ENCODE results near the gene RNU2-1.
"Not testable (repeated sequence)": the region's sequence is repeated elsewhere in the genome, so short reads cannot be mapped to it uniquely, and the experiment has no call there.

The RNU2-1 gene

DNA sequence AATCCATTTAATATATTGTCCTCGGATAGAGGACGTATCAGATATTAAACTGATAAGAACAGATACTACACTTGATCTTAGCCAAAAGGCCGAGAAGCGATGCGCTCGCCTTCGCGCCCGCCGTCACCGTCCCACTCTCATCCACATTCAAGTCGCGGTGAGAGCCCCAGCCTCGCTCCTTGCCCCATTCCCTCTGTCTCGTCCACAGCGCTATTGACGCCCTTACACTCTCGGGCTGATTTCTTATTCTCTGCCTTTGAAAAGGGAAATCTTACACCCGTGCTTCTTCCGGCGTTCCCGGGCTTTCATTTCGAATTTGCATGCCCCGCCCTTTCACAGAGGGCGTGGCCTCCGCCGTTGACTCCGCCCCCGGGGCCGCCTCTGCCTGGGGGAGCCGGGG lies at the start of gene RNU2-1:
TSS of gene RNU2-1 (minus strand) at position 101 of the 400 bp plus-strand sequence.
- not testable (repeated sequence) for H3K4me3 ChIP-seq (ENCODE audit: low read depth, low read length)

- not testable (repeated sequence) for H3K4me3 ChIP-seq (ENCODE audit: low read depth, low read length)
Observed at GRCh38 chr17:43272914-43273313, 39.1 kb upstream of the RNU2-1 start.

- not testable (repeated sequence) for H3K4me3 ChIP-seq (ENCODE audit: low read depth, low read length)
Observed at GRCh38 chr17:43272483-43272882, 38.7 kb upstream of the RNU2-1 start.

DNA sequence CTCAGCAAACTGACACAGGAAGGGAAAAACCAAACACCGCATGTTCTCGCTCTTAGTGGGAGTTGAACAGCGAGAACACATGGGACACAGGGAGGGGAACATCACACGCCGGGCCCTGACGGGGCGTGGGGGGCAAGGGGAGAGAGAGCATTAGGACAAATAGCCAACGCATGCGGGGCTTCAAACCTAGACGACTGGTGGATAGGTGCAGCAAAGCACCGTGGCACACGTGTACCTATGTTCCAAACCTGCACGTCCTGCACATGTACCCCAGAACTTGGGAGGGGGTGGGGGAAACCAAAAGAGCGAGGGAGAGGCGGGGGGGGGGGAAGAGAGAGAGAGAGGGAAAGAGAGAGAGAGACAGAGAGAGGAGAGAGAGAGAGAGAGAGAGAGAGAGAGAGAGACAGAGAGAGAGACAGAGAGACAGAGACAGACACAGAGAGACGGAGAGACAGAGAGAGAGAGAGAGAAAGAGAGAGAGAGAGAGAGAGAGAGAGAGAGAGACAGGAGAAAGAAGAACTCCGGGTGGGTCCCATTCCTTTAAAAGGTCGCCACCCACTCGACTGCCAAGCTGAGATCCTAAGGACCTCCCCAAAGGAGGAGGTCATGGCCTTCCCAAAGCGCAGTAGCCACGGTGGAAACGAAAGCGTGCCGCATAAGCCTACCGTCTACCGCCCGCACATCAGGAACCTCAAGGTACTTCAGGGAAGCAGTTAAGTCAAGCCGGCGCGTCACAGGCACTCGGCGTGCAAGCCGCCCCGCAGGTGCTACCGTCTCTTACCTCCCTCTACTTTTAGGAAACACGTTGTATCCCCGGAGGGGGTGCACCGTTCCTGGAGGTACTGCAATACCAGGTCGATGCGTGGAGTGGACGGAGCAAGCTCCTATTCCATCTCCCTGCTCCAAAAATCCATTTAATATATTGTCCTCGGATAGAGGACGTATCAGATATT lies 37.1 kb upstream of the RNU2-1 start:
- not testable (repeated sequence) for H3K4me3 ChIP-seq (ENCODE audit: low read depth, low read length)

- H3K4me3 ChIP-seq (ENCODE audit: low read depth, low read length) = not testable (repeated sequence)
Observed at GRCh38 chr17:43246456-43246855, 12.7 kb upstream of the RNU2-1 start.

- not testable (repeated sequence) for H3K4me3 ChIP-seq (ENCODE audit: low read depth, low read length)
Observed at GRCh38 chr17:43240596-43241352, 7.0 kb upstream of the RNU2-1 start.

- not testable (repeated sequence) for H3K4me3 ChIP-seq (ENCODE audit: low read depth, low read length)
Observed at GRCh38 chr17:43239597-43239996, 5.8 kb upstream of the RNU2-1 start.

- H3K4me3 ChIP-seq (ENCODE audit: low read depth, low read length) = not testable (repeated sequence)
Observed at GRCh38 chr17:43233263-43233662, 514 bp downstream of the RNU2-1 start.

DNA sequence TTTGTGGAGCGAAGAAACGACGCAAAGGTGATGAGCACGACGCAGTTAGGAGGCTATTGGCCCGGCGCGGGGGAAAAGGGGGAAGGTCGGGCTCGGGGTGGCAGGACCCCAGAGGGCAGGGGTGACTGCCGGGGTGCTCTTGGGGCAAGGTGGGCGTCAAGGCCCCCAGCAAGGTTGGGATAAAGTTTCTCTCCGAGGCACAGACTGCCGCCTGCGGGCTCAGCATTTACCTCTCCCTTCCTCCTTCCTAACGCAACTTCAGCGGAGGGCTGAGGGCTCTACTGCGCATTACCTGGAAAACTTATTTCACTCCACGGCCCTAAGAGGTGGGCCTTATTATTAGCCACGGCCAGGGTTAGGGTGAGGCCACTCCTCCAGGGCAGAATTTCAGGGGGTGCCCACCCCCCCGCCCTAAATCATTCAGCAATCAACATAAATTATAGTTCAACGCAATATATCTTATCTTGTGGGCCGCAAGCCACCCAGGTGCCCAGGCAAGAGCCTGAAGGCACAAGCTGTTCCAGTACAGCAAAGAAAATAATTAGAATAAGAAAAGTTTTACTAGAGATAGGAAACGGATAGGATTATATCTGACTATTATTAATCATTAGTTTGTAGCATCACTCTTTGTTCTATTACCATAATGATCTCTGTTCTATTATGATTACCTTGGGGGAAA lies 1.6 kb downstream of the RNU2-1 start:
- H3K4me3 ChIP-seq (ENCODE audit: low read depth, low read length) = not testable (repeated sequence)

GRCh38 chr17:43231205-43232020 lies 2.4 kb downstream of the RNU2-1 start:
- not testable (repeated sequence) for H3K4me3 ChIP-seq (ENCODE audit: low read depth, low read length)

DNA sequence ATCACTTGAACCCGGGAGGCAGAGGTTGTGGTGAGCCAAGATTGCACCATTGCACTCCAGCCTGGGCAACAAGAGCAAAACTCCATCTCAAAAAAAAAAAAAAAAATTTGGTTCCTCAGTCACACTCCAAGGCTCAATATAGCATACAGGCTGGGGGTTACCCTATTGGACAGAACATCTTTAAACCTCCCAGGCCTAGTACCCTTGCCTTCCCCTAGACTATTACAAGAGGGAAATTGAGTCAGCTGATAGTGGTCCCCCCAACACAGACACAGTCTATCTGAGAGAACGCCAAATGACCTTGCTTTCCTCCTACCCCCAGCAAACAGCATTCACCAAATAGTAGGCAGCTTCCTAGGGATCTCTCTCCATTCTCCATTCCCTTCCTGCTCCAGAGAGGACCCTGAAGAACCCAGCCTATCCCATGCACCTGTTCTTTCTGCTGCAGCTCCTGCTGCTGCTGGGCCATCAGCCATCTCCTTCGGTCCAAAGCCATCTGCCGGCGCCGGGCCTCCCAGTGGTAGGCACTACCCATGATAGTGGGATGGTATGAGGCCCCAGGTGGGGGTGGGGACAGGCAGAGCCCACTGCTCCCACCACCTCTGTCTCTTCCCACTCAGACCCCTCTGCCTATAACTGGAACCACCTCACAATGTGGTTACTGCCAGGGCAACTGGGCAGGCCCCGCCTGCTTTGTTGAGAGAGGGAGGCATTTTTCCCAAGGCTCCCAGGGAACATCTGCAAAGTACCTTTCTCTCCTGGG lies 5.6 kb downstream of the RNU2-1 start, which contains the start of gene CCDC200:
TSS of gene CCDC200 (minus strand) at position 604 of the 763 bp plus-strand sequence. CDS start at position 535, 69 bp downstream.
- H3K4me3 ChIP-seq (ENCODE audit: low read depth, low read length) = not testable (repeated sequence)

GRCh38 chr17:43226393-43226792 lies 7.4 kb downstream of the RNU2-1 start:
- TF ChIP-seq, protein P1, sequence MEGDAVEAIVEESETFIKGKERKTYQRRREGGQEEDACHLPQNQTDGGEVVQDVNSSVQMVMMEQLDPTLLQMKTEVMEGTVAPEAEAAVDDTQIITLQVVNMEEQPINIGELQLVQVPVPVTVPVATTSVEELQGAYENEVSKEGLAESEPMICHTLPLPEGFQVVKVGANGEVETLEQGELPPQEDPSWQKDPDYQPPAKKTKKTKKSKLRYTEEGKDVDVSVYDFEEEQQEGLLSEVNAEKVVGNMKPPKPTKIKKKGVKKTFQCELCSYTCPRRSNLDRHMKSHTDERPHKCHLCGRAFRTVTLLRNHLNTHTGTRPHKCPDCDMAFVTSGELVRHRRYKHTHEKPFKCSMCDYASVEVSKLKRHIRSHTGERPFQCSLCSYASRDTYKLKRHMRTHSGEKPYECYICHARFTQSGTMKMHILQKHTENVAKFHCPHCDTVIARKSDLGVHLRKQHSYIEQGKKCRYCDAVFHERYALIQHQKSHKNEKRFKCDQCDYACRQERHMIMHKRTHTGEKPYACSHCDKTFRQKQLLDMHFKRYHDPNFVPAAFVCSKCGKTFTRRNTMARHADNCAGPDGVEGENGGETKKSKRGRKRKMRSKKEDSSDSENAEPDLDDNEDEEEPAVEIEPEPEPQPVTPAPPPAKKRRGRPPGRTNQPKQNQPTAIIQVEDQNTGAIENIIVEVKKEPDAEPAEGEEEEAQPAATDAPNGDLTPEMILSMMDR (IDR thresholded peaks at IDR 0.05; ENCODE audit: borderline replicate concordance, insufficient read depth, low read depth, low read length) = no peak
- H3K4me3 ChIP-seq (ENCODE audit: low read depth, low read length) = no peak overlapping the region

All from GM12875 (cell line).